Breast epithelium (tissue), 4 donors: ENCODE data around the gene CLCA4. TPM values are rescaled to one million over a fixed set of nuclear protein-coding genes. Genes with fewer than 3 reads are reported as not detected.
"Not testable (repeated sequence)": the region's sequence is repeated elsewhere in the genome, so short reads cannot be mapped to it uniquely, and the experiment has no call there.

Experiments
- DNase-seq, 2 donors: peaks; one replicate each; pipeline ENCODE4 v3.0.0-alpha.2; 2019; ENCODE audit warnings: low spot score in 2 of 2
- H3K27ac ChIP-seq, 2 donors: fragments of 200-600 bp; sonication (generic) in 1 of 2; one replicate each; pipeline ENCODE4 v1.5.1; 2016 to 2019; ENCODE audit warnings: mild to moderate bottlenecking in 1 of 2
- H3K27me3 ChIP-seq, 2 donors: fragments of 200-600 bp; sonication (generic) in 1 of 2; one replicate each; pipeline versions ENCODE4 v1.5.1 to v1.6.0; 2017 to 2019; ENCODE audit warnings: control low read depth in 1 of 2, mild to moderate bottlenecking in 1 of 2
- H3K36me3 ChIP-seq: fragments of 200-600 bp; one replicate; pipeline ENCODE4 v1.5.1; 2019
- H3K4me1 ChIP-seq, 2 donors: fragments of 200-600 bp; sonication (generic); one replicate each; pipeline ENCODE4 v1.5.1; 2016 to 2019; ENCODE audit warnings: control low read depth in 1 of 2
- H3K4me3 ChIP-seq, 3 donors: fragments of 200-600 bp; sonication (generic); 1 replicate in 2 of 3; 2 replicates in 1 of 3; pipeline ENCODE4 v1.5.1; 2016 to 2019; ENCODE audit warnings: mild to moderate bottlenecking in 3 of 3, moderate library complexity in 2 of 3
- H3K9me3 ChIP-seq, 2 donors: fragments of 200-600 bp; sonication (generic) in 1 of 2; one replicate each; pipeline ENCODE4 v1.5.1; 2016 to 2019; ENCODE audit warnings: control low read depth in 1 of 2
- POLR2A ChIP-seq: fragments of 450-650 bp; IDR thresholded peaks from one replicate; pipeline ENCODE4 v1.6.1; 2016; ENCODE audit warnings: antibody characterized with exemption, mild to moderate bottlenecking, moderate library complexity
- POLR2AphosphoS5 ChIP-seq, 3 donors: sonication (generic); formaldehyde crosslinking; IDR thresholded peaks; one replicate each; pipeline ENCODE4 v1.6.1; 2017; ENCODE audit warnings: antibody characterized with exemption in 3 of 3
- intact Hi-C: fragments of 100-400 bp; cut with DNase I; formaldehyde crosslinking; loops from one replicate; pipeline ENCODE4 v1.15.1; 2023; ENCODE audit warnings: low total_unique reads
- total RNA-seq, 3 donors: library from RNA; depleted of rRNA; stranded (reverse); fragments of >200 nt; gene quantifications; one replicate each; pipeline ENCODE4 v1.1.0, GENCODE V29; 2016
- TF ChIP-seq, protein P1 (sequence below), 3 donors: fragments of 450-650 bp; IDR thresholded peaks; one replicate each; pipeline ENCODE4 v1.5.1; 2016 to 2017; ENCODE audit warnings: antibody characterized with exemption in 3 of 3, mild to moderate bottlenecking in 3 of 3, moderate library complexity in 3 of 3

CLCA4 gene
- total RNA-seq, 3 donors from 2014 or later = 0.16 to 15.1 (median 2.6) TPM

DNA sequence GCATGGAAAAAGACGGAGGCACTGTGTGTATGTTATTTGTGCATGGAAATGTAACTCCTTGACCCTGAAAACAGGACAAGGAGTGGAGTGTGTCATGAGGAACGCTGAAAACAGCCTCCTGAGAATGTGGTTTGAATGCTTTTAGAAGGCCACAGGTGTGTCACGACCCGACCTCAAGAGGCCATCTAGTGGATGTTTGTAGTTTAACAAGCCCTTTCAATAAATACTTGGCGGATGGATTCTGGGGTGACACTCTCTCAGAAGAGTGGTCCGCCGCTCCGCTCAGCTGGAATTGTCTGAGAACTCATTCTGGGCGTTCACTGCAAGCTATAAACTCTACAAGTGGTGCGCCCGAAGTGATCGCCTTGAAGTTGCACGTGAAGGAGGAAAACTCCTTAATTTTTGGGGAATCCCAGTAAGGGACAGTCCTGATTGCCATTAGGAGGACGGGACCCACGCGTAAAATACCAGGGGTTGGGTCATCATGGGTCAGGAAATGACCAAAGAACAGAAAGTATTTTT lies 44.7 kb upstream of the CLCA4 start:
- peak overlapping the region; percentile 5 to 44 (median 21) for H3K4me3 ChIP-seq

GRCh38 chr1:86502721-86503405 lies 44.0 kb upstream of the CLCA4 start:
- Histone ChIP-seq H3K27me3 (no peaks in the 10 kb centered on the region), H3K27ac (peak overlapping the region; percentile 89 to 91), H3K4me3 (peak overlapping the region; percentile 5 to 44 (median 21)), H3K9me3 (no peaks in the 10 kb centered on the region), H3K36me3 (no peaks in the 10 kb centered on the region), H3K4me1 (peaks cover 0 to 10% of the 10 kb centered on the region in 2 donors)
- intact Hi-C loops = no loop called here
- no peak for TF ChIP-seq POLR2A
- TF ChIP-seq POLR2AphosphoS5 (IDR thresholded peaks at IDR 0.05) = no peak
- TF ChIP-seq, protein P1, sequence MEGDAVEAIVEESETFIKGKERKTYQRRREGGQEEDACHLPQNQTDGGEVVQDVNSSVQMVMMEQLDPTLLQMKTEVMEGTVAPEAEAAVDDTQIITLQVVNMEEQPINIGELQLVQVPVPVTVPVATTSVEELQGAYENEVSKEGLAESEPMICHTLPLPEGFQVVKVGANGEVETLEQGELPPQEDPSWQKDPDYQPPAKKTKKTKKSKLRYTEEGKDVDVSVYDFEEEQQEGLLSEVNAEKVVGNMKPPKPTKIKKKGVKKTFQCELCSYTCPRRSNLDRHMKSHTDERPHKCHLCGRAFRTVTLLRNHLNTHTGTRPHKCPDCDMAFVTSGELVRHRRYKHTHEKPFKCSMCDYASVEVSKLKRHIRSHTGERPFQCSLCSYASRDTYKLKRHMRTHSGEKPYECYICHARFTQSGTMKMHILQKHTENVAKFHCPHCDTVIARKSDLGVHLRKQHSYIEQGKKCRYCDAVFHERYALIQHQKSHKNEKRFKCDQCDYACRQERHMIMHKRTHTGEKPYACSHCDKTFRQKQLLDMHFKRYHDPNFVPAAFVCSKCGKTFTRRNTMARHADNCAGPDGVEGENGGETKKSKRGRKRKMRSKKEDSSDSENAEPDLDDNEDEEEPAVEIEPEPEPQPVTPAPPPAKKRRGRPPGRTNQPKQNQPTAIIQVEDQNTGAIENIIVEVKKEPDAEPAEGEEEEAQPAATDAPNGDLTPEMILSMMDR (IDR thresholded peaks at IDR 0.05) = no peak
- no peak for DNase-seq

More for the DNA sequence above, 44.7 kb upstream of the CLCA4 start:
- DNase-seq, H3K9me3 ChIP-seq, H3K27me3 ChIP-seq, H3K36me3 ChIP-seq, H3K4me1 ChIP-seq, intact Hi-C loops: not testable (repeated sequence)
- TF ChIP-seq, protein P1 (IDR thresholded peaks at IDR 0.05) = peak in 2 of 3 donors; percentile 32 to 68
- peak overlapping the region; percentile 89 to 91 for H3K27ac ChIP-seq

DNA sequence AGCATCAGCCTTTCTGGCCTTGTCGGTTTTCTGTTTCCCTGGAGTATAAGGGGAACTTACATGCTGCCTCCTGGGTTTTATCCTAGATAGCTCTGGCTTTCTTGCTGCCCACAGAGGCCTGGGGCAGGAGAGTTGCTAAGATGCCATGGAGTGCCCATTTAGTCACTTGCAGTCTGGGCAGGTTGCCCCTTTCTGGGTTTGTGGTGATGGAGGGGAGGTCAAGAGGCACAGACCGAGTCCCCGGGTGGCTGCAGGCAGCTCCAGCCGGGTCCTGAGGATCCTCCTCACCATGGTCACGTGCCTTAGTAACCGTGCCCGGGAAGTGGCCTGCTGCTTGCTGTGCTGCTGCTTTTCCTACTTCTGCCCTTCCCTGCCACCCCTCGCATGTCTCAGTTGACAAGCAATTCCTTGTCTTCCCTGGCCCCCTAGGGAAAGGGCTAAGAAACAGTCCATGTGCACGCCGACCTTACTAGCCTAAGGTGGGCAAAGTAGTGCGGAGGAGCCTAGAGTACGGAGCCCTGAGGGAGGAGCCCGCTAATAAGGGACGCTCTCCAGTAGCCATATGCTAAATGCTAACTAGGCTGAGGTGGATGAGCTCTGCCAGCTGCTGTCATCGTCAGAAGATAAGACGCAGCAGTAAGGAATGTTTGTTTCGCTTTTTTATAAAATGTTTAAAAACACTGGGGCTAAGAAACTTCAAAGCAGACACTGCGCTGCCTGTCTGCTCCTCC lies 43.3 kb upstream of the CLCA4 start:
- H3K27me3 ChIP-seq = no peaks in the 10 kb centered on the region
- H3K9me3 ChIP-seq = no peaks in the 10 kb centered on the region
- H3K36me3 ChIP-seq = no peaks in the 10 kb centered on the region
- H3K4me3 ChIP-seq = peak overlapping the region; percentile 21 to 27 (median 25)
- TF ChIP-seq, protein P1 (IDR thresholded peaks at IDR 0.05) = no peak
- TF ChIP-seq POLR2AphosphoS5 (IDR thresholded peaks at IDR 0.05) (no peak), POLR2A (no peak)
- intact Hi-C loops = no loop called here
- peak overlapping the region; percentile 89 to 91 for H3K27ac ChIP-seq
- peak in 1 of 2 donors; percentile 32 for DNase-seq
- peaks cover 0 to 10% of the 10 kb centered on the region in 2 donors for H3K4me1 ChIP-seq

- Histone ChIP-seq H3K36me3 (no peaks in the 10 kb centered on the region), H3K4me1 (peaks cover 0 to 10% of the 10 kb centered on the region in 2 donors), H3K27ac (peak overlapping the region; percentile 89 to 91), H3K9me3 (no peaks in the 10 kb centered on the region), H3K4me3 (peak overlapping the region in 2 of 3 donors; percentile 25 to 27), H3K27me3 (no peaks in the 10 kb centered on the region)
- TF ChIP-seq POLR2A (no peak), POLR2AphosphoS5 (IDR thresholded peaks at IDR 0.05) (no peak)
- TF ChIP-seq, protein P1 (IDR thresholded peaks at IDR 0.05) = no peak
- intact Hi-C loops = no loop called here
- DNase-seq = no peak
Observed at GRCh38 chr1:86504137-86504479, 42.8 kb upstream of the CLCA4 start.
